Fibroblast of skin of right quadriceps (primary cell): Measurements from ENCODE around the gene PAX5.

Source experiments
- DNase-seq: peaks from one replicate; pipeline ENCODE4 v3.0.0-alpha.2; 2013

Gene PAX5

DNA sequence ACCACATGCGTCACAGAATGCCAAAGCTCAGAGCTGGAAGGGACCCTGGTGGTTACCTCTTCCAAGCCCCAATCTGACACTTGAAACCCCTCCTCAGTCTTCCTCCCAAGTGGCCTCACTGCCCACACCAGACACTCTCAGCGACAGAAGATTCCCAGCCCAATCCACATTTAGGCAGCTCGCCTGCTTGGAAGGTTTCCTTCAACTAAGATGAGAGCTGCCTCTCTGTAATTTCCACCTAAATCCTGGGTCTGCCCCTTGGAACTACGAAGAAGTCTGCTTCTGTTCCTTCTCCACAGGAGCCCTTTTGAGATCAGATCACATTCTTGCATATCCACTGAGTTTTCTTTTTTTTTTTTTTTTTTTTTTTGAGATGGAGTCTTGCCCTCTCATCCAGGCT is 83.7 kb downstream of the PAX5 start:
- DNase-seq: no peak

DNA sequence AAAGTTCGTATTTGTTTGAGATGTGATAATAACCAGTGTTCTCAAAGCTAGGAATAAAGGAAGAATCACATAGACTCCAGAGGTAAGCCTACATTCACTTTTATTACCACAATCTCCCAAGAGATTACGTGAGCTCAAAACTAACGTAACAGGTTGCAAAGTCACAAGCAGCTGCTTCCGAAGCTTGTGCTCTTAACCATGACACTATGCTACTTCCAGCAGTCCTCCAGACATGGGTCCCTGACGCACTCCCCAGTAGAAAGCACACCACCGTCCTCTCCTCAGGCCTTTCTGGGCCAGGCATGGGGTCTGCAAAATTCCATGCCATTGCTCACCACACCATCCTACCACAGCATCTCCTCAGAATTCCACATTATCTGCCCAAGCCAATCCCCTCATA is 84.6 kb downstream of the PAX5 start:
- DNase-seq: no peak

DNA sequence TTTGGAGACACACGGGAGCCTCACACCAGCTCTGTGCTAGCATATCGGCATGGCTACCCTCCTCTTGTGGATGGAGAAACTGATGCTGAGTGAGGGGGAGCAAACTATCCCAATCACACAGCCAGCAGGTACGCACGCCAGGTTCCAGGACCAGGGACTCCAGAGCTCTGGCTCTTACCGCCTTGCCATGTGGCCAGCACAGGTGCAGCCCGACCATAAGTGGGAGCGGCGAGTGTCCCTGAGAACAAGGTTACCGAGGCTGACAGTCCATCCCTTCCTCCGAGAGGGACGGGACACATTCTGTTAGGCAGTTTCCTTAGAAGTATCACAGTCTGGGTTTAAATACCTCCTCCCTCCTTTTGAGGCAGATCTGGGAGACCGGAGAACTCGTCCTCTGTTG is 86.0 kb downstream of the PAX5 start:
- DNase-seq: no peak

DNA sequence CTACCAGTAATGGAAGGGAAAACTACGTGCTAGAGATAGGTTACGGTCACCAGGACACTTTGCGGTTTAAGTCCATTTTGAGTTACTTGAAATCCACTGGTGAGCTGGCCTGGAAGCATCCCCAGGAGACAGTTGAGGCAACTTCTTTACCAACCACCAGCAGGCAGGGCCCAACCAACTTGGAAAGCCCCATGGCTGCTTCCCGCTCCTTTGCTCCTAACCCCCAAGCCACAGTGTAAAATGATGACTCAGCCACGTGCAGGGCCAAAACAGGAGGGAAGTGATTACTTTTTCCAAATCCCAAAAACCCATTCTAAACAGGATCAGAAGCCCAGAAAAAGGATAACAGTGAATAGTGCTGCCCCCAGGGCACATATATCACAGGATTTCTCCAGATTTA is 87.4 kb downstream of the PAX5 start:
- peak; percentile 47 for DNase-seq

DNA sequence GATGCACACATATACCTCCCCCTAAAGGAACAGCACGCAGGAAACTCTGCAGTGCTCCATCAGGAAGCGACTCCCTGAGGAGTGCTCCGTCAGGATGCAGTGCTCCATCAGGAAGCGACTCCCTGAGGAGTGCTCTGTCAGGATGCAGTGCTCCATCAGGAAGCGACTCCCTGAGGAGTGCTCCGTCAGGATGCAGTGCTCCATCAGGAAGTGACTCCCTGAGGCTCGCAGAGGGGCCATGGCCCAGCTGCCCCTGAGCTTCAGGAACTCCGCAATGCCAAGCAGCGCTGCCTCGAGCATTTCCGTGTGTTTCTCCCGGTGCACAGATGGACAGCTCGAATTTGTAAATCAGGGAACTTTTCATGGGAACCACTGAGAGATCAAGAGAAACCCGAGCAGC is 88.1 kb downstream of the PAX5 start:
- DNase-seq: no peak

DNA sequence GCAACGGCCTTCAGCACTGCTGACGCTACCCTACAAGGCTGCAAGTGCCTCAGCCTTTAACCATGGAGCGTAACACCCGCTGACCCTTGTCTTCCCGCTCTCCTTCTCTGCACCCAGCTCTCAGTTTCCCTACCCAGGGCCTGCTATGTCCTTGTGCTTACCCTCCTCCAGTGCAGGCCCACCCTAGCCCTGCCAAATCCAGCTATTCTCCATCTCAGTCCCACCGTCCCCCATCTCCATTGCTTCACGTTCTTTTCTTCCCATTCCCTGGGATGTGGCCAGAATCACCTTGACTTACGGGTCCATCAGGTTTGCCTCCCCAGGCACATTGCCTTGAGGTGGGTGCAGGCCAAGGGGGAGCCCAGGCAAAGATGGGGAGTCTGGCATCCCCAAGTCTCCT is 91.2 kb downstream of the PAX5 start:
- DNase-seq: no peak

DNA sequence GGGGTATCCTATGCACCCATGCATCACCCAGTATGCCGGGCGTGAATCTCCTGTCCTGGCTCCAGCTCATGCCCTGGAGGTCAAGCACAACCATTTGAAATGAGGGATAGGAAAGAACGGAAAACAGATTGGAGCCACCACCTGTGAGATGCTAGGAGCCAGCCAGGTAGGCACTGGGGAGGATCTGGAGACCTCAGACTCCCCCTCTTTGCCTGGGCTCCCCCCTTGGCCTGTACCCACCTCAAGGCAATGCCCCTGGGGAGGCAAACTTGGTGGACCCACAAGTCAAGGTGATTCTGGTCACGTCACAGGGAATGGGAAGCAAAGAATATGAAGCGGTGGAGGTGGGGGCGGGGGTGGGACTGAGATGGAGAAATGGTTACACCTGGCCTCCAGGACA is 92.6 kb downstream of the PAX5 start:
- no peak for DNase-seq

DNA sequence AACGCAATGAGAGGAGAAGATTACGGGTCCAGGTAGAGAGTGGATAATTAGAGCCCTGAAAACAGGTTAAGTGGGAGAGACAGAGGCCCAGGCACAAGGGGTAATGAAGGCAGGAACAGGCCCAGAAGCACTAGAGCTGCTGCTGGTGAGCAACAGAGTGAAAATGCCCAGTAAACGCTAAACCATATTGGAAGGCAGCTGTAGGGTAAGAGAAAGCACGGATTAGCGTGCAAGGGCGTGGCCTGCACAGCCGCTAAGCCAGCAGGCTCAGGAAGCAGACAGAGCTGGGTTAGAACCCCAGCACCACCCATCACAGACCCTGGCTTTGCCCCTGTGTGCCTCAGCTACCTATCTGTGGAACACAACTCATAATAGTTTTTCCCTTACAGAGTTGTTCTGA is 93.2 kb downstream of the PAX5 start:
- DNase-seq: no peak

DNA sequence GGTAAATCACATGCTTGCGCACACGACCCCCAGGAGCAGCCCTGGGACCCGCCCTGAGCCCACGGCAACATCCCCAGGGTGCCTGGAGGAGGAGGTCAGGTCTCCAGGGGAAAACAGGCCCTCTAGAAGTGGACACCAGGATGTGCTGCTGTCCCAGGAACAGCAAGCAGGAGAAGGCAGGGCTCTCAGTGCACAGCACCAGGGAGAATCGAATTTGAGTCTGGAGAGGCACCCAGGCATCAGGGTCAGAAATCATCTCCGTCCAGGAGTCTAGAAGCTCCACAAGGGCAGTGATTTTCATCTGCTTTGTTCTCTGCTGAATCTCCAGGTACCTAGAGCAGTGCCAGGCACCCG is 93.6 kb downstream of the PAX5 start:
- no peak for DNase-seq

DNA sequence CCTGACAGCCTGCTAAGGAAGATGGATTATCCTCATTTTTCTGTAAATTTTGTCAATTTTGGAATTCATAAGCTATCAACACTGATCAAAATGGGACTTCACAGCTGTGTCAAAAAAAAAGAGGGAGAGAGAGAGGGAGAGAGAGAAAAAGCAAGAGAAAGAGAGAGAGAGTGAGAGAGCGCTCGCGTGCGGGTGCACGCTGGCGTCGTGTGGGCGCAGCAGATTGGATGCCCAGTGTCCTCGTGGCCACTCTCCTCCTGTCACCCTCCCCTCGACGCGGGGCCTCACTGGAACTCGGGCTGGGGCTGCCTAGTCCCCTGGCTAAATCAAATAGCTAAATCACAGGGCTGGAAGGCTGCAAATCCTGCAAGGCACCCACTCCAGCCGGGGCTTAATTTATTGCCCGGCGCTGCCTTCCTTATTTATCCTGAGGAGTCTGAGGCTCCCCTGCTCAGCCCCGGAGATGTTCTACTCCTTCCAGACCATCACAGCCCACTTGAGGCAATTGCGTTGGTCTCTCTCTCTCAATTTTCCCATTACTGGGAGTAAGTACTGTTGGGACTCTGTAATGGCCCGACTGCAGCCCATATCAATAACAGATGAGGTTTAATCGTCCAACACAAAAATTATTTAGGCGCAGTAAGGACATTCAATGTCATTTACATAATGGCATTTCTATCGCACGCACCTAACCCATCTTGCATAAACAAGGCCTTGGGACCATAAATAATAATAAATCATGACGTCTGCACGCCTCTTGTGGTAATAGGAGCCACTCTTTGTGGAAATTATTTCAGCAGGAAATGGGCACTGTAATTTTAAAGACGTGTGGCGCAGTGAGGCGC is 94.2 kb downstream of the PAX5 start:
- no peak for DNase-seq

DNA sequence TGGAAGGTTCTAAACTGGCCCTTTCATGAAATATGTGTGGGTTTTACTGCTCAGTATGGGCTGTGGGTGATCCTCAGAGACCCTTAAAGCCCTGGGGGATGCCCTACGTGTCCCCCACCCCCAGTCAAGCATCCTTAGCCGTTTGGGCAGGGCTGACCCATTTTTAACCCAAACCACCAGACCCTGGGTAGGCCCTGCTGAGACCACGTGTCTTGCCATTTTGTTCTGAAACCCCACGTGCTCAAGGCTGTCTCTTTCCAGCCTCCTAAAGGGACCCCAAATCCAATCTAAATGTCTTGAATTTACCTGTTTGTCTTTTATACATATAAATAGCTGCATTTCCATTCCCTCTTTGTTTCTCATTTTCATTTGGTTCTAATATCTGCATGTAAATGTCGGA is 94.9 kb downstream of the PAX5 start:
- no peak for DNase-seq

DNA sequence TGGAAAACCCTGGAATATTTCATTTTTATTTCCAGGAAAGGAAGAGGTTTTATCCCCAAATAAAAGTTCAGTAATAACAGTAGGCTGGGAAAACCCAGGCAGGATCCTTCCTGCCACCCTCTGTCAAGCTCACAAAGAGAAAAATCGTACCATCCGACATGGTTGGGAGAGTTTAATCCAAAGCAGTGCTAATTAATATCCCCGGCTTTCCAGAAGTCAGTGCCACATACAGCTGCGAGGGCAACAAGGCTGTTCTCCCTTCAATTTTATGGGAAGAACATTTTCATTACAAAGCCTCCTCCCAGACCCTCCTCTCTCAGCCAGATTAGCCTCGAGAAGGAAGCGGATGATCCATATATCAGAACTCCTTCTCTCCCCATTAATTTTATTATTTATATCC is 95.5 kb downstream of the PAX5 start:
- DNase-seq: no peak

DNA sequence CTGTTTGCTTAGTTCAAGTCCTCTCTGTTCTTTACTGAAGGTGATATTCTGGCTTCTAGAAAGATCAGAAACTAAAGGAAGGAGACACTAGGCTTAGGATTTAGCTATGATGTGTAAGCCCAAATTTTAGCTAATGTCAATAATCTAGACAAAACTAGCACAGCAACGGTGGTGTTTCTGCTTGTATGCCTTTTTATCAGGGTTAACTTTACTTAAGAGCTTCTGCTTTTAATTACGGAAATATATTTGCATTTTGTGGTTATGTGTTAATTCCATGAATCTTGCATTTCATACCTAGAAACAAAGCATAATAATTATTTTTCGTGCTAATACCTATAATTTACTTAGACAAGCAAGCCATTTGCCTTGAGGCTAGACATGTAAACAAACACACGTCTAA is 96.1 kb downstream of the PAX5 start:
- no peak for DNase-seq

DNA sequence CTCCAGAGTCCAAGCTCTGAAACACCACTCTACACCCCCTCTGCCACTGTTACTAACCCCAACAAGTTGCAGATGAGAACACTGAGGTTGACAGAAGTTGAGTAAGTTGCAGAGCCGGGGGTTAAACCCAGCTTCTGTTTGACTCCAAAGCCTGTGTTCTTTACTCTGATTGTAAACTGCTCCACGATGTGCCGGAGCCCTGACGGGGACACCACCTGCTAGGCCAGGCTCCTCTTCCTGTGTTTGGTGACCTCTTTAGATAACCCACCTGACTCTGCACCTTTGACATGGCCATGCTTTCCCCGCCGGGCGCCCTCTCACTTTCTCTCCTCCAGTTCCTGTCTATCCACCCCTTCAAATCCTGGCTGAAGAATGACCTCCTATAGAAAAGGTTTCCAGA is 96.7 kb downstream of the PAX5 start:
- DNase-seq: no peak

DNA sequence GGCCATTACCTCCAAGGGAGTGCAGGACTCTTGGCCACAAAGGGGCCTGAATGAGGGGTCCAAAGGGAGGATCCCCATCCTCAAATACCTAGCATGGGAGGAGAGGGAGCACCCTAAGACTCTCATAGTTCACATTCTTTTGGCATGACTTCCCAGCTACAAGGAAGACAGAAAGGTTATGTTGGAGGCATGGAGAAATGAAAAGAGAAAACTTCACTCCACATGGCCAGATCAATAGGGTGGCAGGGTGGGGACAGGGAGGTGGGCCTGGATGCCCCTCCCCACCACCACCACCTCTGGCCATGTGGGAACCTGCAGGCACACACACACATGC is 97.6 kb downstream of the PAX5 start:
- DNase-seq: no peak

DNA sequence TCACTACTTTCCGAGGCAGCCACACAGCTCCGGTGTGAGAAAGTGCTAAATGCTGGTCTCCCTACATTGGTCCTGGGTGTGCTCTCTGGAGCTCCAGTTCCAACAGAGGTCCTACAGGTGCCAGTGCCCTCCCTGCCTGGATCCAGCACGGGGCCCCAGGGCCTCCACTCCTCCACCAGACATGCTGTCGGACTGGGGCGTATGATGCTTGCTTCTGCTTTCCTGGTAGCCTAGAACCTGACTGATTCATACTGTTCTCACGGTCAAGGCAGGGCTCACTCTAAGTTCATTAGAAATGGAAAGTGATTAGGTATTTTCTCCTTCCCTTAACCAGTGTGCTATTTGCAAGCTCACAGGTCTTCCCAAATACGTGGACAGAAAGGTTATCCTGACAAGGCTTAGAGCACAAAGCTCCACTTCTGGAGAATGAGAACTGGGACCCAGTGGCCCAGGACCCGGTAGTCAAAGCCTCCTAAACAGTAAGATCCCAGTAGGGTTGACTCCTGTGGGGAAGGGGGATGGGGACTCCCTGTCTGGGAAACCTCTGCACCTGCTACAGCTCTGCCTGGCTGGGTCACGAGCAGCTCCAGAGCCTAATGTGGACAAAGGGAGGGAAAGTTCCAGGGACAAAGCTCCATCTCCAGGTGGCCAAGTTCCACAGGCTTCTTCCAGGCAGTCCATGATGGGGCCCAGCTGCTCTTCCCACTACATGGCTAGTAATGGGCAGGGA is 98.1 kb downstream of the PAX5 start:
- DNase-seq: no peak

DNA sequence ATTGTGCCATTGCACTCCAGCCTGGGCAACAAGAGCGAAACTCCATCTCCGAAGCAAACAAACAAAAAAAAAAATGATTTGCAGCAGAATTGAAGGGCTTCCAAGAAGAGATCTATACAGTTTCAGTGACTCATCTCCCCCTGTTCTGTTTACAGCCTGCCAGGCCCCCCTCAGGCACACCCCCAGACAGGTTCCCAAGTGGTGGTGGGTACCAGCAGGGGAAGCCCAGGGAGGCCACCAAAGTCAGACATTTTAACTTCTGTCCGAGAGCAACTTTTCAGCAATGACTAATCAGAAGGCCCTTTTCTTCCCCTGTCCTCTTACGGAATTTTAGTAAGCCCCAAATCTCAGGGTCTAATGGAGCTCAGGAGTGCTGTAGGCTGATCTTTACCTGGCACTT is 98.7 kb downstream of the PAX5 start:
- DNase-seq: no peak

DNA sequence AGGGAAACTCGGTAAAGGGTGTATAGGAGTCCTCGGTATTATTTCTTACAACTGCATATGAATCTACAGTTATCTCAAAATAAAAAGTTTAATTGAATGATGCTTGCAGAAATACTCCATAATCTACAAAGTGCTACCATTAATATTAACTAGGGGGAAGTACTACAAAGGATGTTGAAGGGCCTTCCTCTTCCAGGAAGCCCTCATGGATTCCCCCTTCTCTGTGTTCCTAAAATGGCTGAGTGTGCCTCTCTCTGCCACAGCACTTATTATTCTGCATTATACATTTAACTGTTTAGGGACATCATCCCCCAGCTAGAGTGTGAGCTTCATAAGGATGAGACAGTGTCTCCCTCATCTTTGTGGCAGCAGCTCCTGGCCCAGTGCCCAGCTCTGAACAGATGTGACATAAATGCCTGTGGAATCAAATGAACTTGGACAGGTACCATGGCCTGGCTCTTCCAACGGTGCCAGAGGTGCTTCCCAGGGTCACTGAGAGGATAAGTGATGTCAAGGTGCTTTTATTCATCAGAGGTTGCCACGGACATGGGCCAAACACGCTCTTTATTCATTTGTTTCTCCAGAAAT is 99.5 kb downstream of the PAX5 start:
- no peak for DNase-seq

DNA sequence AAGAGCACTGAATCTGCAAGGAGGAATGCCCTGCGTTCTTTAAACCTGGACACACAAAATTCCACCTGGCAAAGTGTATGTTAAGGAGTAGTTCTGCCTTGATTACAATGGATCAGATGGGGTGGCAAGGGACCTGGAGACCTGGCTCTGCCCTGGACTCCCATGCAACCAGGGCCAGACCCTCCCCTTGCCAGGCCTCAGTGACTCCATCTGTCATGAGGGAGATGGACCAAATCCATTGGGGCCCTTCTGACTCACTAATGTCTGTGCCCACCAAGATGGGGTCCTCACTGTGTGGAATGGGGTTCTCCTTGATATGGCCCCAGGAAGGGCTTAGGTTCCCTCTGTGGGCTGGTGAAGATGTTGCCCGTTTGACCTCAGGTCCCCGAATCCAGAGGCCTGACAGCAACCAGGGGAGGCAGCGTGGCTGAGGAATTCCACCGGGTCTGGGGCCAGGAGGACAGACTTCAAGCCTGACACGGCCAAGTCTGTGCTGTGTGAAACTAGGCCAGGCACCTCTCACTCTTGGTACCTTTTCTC is 100.3 kb downstream of the PAX5 start:
- DNase-seq: no peak

DNA sequence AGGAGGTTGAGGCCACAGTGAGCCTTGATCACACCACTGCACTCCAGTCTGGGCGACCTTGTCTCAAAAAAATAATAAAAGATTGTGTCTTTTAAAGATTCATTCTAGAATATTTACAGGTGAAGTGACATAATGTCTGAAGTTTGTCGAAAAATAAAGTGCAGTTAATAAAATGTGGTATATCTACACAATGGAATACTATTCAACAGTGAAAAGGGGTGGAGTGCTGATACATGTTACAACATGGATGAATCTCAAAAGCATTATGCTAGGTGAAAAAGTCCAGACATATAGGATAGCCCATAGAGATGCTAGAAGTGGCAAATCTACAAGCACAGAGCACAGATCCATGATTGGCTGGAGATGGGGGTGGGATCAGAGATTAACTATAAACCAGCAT is 101.9 kb downstream of the PAX5 start:
- DNase-seq: no peak

DNA sequence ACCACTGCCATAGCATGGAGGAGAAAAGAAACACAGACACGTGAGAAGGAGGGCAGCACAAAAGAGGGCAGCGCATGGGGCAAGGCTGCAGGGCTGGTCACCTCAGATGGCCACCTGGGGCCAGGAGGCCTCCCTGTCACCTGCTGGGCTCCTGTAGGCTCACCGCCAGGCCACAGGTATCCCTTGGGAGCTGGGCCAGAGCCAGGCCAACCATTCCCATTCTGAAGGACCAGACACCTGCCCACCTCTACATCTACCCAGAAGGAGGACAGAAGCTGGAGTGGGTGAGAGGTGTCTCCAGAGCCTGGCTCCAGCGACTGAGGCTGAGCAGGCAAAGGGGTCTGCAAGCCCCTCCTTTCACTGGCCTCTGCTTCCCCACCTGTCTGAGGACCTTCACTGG is 103.1 kb downstream of the PAX5 start:
- no peak for DNase-seq

DNA sequence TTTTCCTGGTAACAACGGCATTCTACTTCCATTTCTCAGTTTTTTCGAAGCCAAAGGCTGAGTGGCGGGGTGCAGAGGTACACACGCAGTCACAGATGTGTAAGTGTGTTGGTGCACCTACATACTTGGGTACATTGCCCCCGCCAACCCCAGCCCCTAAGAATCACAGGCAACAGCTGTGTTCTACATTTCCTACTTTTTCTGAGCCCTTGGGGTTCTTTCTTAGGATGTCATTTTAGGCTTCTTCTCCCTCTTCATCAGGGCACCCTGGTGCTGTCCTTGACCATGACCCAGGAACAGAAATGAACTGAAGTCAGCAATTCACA is 104.8 kb downstream of the PAX5 start:
- DNase-seq: no peak

DNA sequence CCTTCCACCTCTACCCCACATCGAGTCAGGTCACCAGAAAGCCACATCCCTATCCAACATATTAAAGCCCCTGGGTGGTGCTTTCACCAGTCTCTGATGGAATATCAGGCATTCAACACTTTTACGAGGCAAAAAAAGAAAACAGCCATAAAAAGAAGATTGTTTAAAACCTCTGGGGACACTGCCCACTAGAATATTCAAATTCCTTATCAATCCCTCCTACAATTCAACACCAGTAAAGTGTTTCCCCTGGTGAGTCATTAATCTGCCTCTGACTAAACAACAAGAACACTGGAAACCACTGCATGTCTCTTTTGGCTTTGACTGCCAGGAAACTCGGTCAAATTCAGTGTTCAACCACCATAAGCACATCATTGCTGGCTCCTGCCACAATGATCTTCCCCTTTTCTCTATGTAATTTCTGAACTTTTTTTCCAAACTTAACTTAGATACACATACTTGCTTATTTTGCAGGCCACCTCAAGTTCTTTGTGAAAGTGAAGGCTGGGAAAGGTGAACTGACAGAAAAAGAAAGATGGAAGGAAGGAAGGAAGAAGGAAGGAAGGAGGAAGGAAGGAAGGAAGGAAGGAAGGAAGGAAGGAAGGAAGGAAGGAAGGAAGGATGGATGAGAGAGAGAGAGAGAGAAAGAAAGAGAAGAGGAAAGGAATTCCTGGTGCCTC is 105.3 kb downstream of the PAX5 start:
- peak; percentile 76 for DNase-seq

DNA sequence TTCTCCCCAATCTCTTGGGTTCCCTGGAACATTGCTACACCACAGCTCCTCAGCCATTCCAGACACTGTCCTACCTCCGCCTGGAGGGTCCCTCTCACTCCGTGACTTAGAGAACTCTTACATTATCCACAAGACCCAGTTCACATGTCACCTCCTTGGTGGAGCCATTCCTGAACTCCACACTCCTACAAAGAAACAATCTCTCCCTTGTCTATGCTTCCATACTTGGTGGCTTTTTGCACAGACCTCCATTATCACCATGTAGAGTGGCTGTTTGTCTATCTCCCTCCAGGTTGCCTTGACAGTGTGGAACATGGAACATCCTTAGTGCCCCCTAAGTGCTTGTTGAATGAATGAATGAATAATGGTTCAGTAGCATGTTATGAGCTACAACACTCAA is 105.9 kb downstream of the PAX5 start:
- no peak for DNase-seq
